Panc1 (cell line): ENCODE data around the gene FLT3. TPM values are rescaled to one million over a fixed set of nuclear protein-coding genes. Genes with fewer than 3 reads are reported as not detected.

ENCODE experiments used
- ATAC-seq: fragments of 200-7000 bp; cut with Tn5 transposase; 2 replicates; pipeline ENCODE4 v1.9.1; 2020; ENCODE audit warnings: mild to moderate bottlenecking, moderate library complexity
- BruUV-seq: library from RNA; stranded (reverse); fragments of 400-500 nt; replicated peaks from 2 replicates; lab custom pipeline; 2021; lab: Mats Ljungman, UMichigan
- CTCF ChIA-PET: fragments of 300-600 bp; sonication (Branson Sonifier 250); formaldehyde crosslinking; loops from one replicate; lab custom pipeline; 2022; ENCODE audit warnings: antibody characterized with exemption; lab: Charles Lee
- POLR2A ChIA-PET: fragments of 300-600 bp; sonication (Branson Sonifier 250); formaldehyde crosslinking; loops from one replicate; lab custom pipeline; 2022; ENCODE audit warnings: antibody characterized with exemption; lab: Charles Lee
- DNase-seq: peaks from one replicate; pipeline ENCODE4 v3.0.0-alpha.2; 2010; ENCODE audit warnings: low read depth, low spot score
- H3K27ac ChIP-seq: 2 replicates; pipeline ENCODE4 v1.5.1; 2011; ENCODE audit warnings: mild to moderate bottlenecking, low read length, inconsistent platforms
- H3K27me3 ChIP-seq: fragments of 200-500 bp; sonication (Bioruptor generic); 2 replicates; pipeline ENCODE4 v1.6.0; 2014; ENCODE audit warnings: low read length, inconsistent platforms; ENCODE audit not compliant: control insufficient read depth, insufficient read depth
- H3K36me3 ChIP-seq: fragments of 200-500 bp; sonication (Bioruptor generic); 2 replicates; pipeline ENCODE4 v1.5.1; 2014; ENCODE audit warnings: inconsistent platforms, mild to moderate bottlenecking, low read length, moderate library complexity; ENCODE audit not compliant: control insufficient read depth, insufficient read depth
- H3K4me1 ChIP-seq: 2 replicates; pipeline ENCODE4 v1.5.1; 2011; ENCODE audit warnings: inconsistent platforms, mild to moderate bottlenecking, low read length, moderate library complexity; ENCODE audit not compliant: control insufficient read depth, insufficient read depth
- H3K4me3 ChIP-seq, 2 experiments: 2 replicates each; pipeline ENCODE4 v1.5.1; 2011 to 2012; ENCODE audit warnings: low read depth in 2 of 2, low read length in 2 of 2, mild to moderate bottlenecking in 2 of 2, inconsistent platforms in 1 of 2, moderate library complexity in 1 of 2
- H3K9me3 ChIP-seq: fragments of 200-500 bp; sonication (Bioruptor generic); 2 replicates; pipeline ENCODE4 v1.5.1; 2014; ENCODE audit warnings: low read depth, mild to moderate bottlenecking, inconsistent platforms, low read length, moderate library complexity; ENCODE audit not compliant: control insufficient read depth, insufficient read depth
- CTCF ChIP-seq: fragments of 450-650 bp; IDR thresholded peaks from 2 replicates; pipeline ENCODE4 v1.5.1; 2017; ENCODE audit warnings: mild to moderate bottlenecking
- POLR2AphosphoS5 ChIP-seq: IDR thresholded peaks from 2 replicates; pipeline ENCODE4 v1.6.1; 2012; ENCODE audit warnings: mild to moderate bottlenecking, low read depth, low read length, moderate library complexity
- REST ChIP-seq, 2 experiments: IDR thresholded peaks; 2 replicates each; pipeline ENCODE4 v1.6.1; 2011 to 2012; ENCODE audit warnings: low read depth in 2 of 2, control low read depth in 1 of 2, low read length in 1 of 2, mild to moderate bottlenecking in 1 of 2, moderate library complexity in 1 of 2; ENCODE audit not compliant: insufficient read depth in 1 of 2
- SIN3A ChIP-seq: IDR thresholded peaks from 2 replicates; pipeline ENCODE4 v1.6.1; 2012; ENCODE audit warnings: low read depth, mild to moderate bottlenecking, low read length, moderate library complexity, borderline replicate concordance; ENCODE audit not compliant: insufficient read depth
- TCF7L2 ChIP-seq: IDR thresholded peaks from 2 replicates; pipeline ENCODE4 v1.6.1; 2011; ENCODE audit warnings: mild to moderate bottlenecking, low read depth, low read length, inconsistent platforms
- in situ Hi-C: cut with HindIII; loops from 2 replicates; pipeline ENCODE4 v1.10.0; 2016; ENCODE audit warnings: low sequenced_read_pairs, low pct_unique_long_range_greater_than_20kb
- intact Hi-C: fragments of 100-400 bp; cut with micrococcal nuclease; formaldehyde crosslinking; loops from one replicate; pipeline ENCODE4 v1.10.0; 2022; ENCODE audit not compliant: unreplicated experiment
- total RNA-seq: library from RNA; stranded (reverse); gene quantifications from one replicate; pipeline ENCODE4 v1.2.1, GENCODE V29; 2021; ENCODE audit not compliant: unreplicated experiment

Gene FLT3
- total RNA-seq, 1 experiment from 2014 or later: 0.08 TPM

- H3K9me3 ChIP-seq: no peaks in the 10 kb centered on the region
- peaks cover 31% of the 10 kb centered on the region for H3K4me1 ChIP-seq
- H3K27me3 ChIP-seq: no peaks in the 10 kb centered on the region
- ChIA-PET CTCF (no interaction called here), POLR2A (interaction anchor here (0.6 kb wide), 1 partner anchor 8 kb away, joined by 3 read pairs; no protein-coding TSS in a partner anchor)
- intact Hi-C loops (no loop called here), in situ Hi-C loops (loop anchor here (25.0 kb wide), 1 partner anchor 126 kb away; no protein-coding TSS in a partner anchor)
- no peaks in the 10 kb centered on the region for H3K36me3 ChIP-seq
- no peak overlapping the region for H3K4me3 ChIP-seq
- TF ChIP-seq REST (IDR thresholded peaks at IDR 0.05; ENCODE audit: insufficient read depth in 1 of 2, low read depth in 2 of 2, low read length in 1 of 2) (no peak), TCF7L2 (no peak), SIN3A (no peak), CTCF (no peak), POLR2AphosphoS5 (no peak)
- H3K27ac ChIP-seq: no peak overlapping the region
- no peak for ATAC-seq
- no peak for DNase-seq
- BruUV-seq: no TSS peak
Observed at GRCh38 chr13:27962982-27963381, 137.4 kb downstream of the FLT3 start.

GRCh38 chr13:27962128-27962841, 138.1 kb downstream of the FLT3 start:
- intact Hi-C loops: no loop called here
- BruUV-seq: no TSS peak
- POLR2A ChIA-PET: no interaction called here

More at GRCh38 chr13:27962128-27962841, 138.1 kb downstream of the FLT3 start:
- TF ChIP-seq SIN3A (no peak), REST (IDR thresholded peaks at IDR 0.05; ENCODE audit: insufficient read depth in 1 of 2, low read depth in 2 of 2, low read length in 1 of 2) (no peak), CTCF (no peak), TCF7L2 (no peak), POLR2AphosphoS5 (no peak)
- Histone ChIP-seq H3K4me3 (no peak overlapping the region), H3K27ac (peak overlapping the region; percentile 1; the same call in 1 of the 2 replicates), H3K27me3 (no peaks in the 10 kb centered on the region), H3K36me3 (no peaks in the 10 kb centered on the region), H3K9me3 (no peaks in the 10 kb centered on the region), H3K4me1 (peaks cover 31% of the 10 kb centered on the region)
- ATAC-seq (no peak), DNase-seq (no peak)
- CTCF ChIA-PET: interaction anchor here (0.7 to 0.8 kb wide), 3 partner anchors 55 to 1016 kb away, joined by 3 to 6 read pairs (median 3); no protein-coding TSS in a partner anchor
- in situ Hi-C loops: loop anchor here (25.0 kb wide), 1 partner anchor 125 kb away; no protein-coding TSS in a partner anchor
